Endothelial cell of umbilical vein (primary cell): Measurements from ENCODE around the gene FAM3A. TPM values are rescaled to one million over a fixed set of nuclear protein-coding genes. Genes with fewer than 3 reads are reported as not detected.

ENCODE experiments used
- BruUV-seq: library from RNA; stranded (reverse); fragments of 400-500 nt; replicated peaks from 2 replicates; lab custom pipeline; 2021; lab: Mats Ljungman, UMichigan
- CTCF ChIA-PET: fragments of 300-600, 350-600 bp; sonication (Branson Sonifier 250); formaldehyde crosslinking; loops from one replicate; lab custom pipeline; 2021; ENCODE audit warnings: antibody characterized with exemption, inconsistent platforms; lab: Charles Lee
- POLR2A ChIA-PET: fragments of 300-600, 350-600 bp; sonication (Branson Sonifier 250); formaldehyde crosslinking; loops from one replicate; lab custom pipeline; 2021; ENCODE audit warnings: antibody characterized with exemption, inconsistent platforms; lab: Charles Lee
- DNase-seq: peaks from one replicate; pipeline ENCODE4 v3.0.0-alpha.2; 2011; ENCODE audit warnings: low read depth, low spot score
- FAIRE-seq: peaks from 2 replicates; lab custom pipeline; 2011; peaks lifted over from hg19 to GRCh38; lab: Jason Lieb, UNC
- H2AFZ ChIP-seq: 2 replicates; pipeline ENCODE4 v1.6.0; 2012; ENCODE audit warnings: low read depth, low read length, control low read depth, inconsistent platforms
- H3K27ac ChIP-seq: 2 replicates; pipeline ENCODE4 v1.5.1; 2011; ENCODE audit warnings: low read depth, mild to moderate bottlenecking, control low read depth, low read length, moderate library complexity; ENCODE audit not compliant: insufficient read depth
- H3K27me3 ChIP-seq, 2 experiments: 2 replicates each; pipeline versions ENCODE4 v1.6.0 to v1.6.1; 2011; ENCODE audit warnings: low read length in 2 of 2, mixed read lengths in 1 of 2; ENCODE audit not compliant: control insufficient read depth in 2 of 2, insufficient read depth in 2 of 2
- H3K36me3 ChIP-seq, 2 experiments: 2 replicates in 1 of 2; 3 replicates in 1 of 2; pipeline ENCODE4 v1.5.1; 2011; ENCODE audit warnings: low read length in 2 of 2, mild to moderate bottlenecking in 1 of 2, moderate library complexity in 1 of 2; ENCODE audit not compliant: control insufficient read depth in 2 of 2, insufficient read depth in 2 of 2; ENCODE audit errors: extremely low read depth in 1 of 2
- H3K4me1 ChIP-seq: 3 replicates; pipeline ENCODE4 v1.5.1; 2011; ENCODE audit warnings: mild to moderate bottlenecking, low read length; ENCODE audit not compliant: control insufficient read depth, insufficient read depth; ENCODE audit errors: extremely low read depth
- H3K4me2 ChIP-seq: 2 replicates; pipeline ENCODE4 v1.6.1; 2011; ENCODE audit warnings: low read length, control low read depth, mixed read lengths; ENCODE audit not compliant: insufficient read depth
- H3K4me3 ChIP-seq, 3 experiments: fragments of 200-600 bp in 1 of 3; sonication (generic), shearing (Covaris generic) in 1 of 3; replicated peaks in 1 of 3; 2 replicates each; pipeline ENCODE4 v1.5.1; 2011 to 2016; ENCODE audit warnings: control low read depth in 3 of 3, low read length in 3 of 3, mild to moderate bottlenecking in 2 of 3, inconsistent platforms in 1 of 3, low read depth in 1 of 3, moderate library complexity in 1 of 3; ENCODE audit not compliant: insufficient read depth in 1 of 3
- H3K79me2 ChIP-seq: 2 replicates; pipeline ENCODE4 v1.6.0; 2012; ENCODE audit warnings: low read length, inconsistent platforms; ENCODE audit not compliant: control insufficient read depth, insufficient read depth
- H3K9ac ChIP-seq: replicated peaks from 2 replicates; pipeline ENCODE3; 2011; ENCODE audit warnings: low read length, control low read depth; ENCODE audit not compliant: insufficient read depth; ENCODE audit errors: extremely low read depth
- H3K9me1 ChIP-seq: replicated peaks from 3 replicates; pipeline ENCODE4 v1.6.0; 2011; ENCODE audit warnings: mild to moderate bottlenecking, low read length; ENCODE audit not compliant: control insufficient read depth, insufficient read depth; ENCODE audit errors: extremely low read depth
- H3K9me3 ChIP-seq: replicated peaks from 2 replicates; pipeline ENCODE4 v1.5.1; 2012; ENCODE audit warnings: low read length, inconsistent platforms; ENCODE audit not compliant: control insufficient read depth, insufficient read depth
- H4K20me1 ChIP-seq: replicated peaks from 2 replicates; pipeline ENCODE3; 2011; ENCODE audit warnings: mild to moderate bottlenecking, low read length; ENCODE audit not compliant: control insufficient read depth, insufficient read depth; ENCODE audit errors: extremely low read depth
- EZH2 ChIP-seq: IDR thresholded peaks from 2 replicates; pipeline ENCODE4 v1.6.1; 2012; ENCODE audit warnings: borderline replicate concordance, low read depth, mild to moderate bottlenecking, moderate library complexity, low read length, inconsistent platforms; ENCODE audit not compliant: severe bottlenecking
- FOS ChIP-seq: IDR thresholded peaks from 2 replicates; pipeline ENCODE4 v1.6.1; 2011; ENCODE audit warnings: mild to moderate bottlenecking, low read length, moderate library complexity, borderline replicate concordance; ENCODE audit not compliant: insufficient read depth
- GATA2 ChIP-seq: IDR thresholded peaks from 2 replicates; pipeline ENCODE4 v1.7.0; 2011; ENCODE audit warnings: low read depth, mild to moderate bottlenecking, moderate library complexity, mixed read lengths, low read length; ENCODE audit not compliant: insufficient read length, insufficient read depth
- JUN ChIP-seq: IDR thresholded peaks from 2 replicates; pipeline ENCODE4 v1.6.1; 2011; ENCODE audit warnings: borderline replicate concordance, low read depth; ENCODE audit not compliant: insufficient read length, insufficient read depth
- MYC ChIP-seq: IDR thresholded peaks from one replicate; pipeline ENCODE4 v1.6.1; 2011; ENCODE audit warnings: mild to moderate bottlenecking, low read depth, low read length
- POLR2A ChIP-seq: IDR thresholded peaks from 2 replicates; pipeline ENCODE4 v1.6.1; 2012; ENCODE audit warnings: low read depth, mild to moderate bottlenecking, control low read depth, low read length
- POLR2AphosphoS5 ChIP-seq: IDR thresholded peaks from 2 replicates; pipeline ENCODE4 v1.6.1; 2012; ENCODE audit warnings: low read depth, mild to moderate bottlenecking, control low read depth, low read length, moderate library complexity; ENCODE audit not compliant: insufficient read depth
- dilution Hi-C: fragments of 300-500 bp; cut with MboI; formaldehyde crosslinking; loops from one replicate; pipeline ENCODE4 v1.15.0; 2019; ENCODE audit warnings: low sequenced_read_pairs; ENCODE audit not compliant: extremely low pct_ligation_motif_present
- intact Hi-C: fragments of 100-400 bp; cut with micrococcal nuclease; formaldehyde crosslinking; loops from one replicate; pipeline ENCODE4 v1.10.0; 2022
- polyA plus RNA-seq, 4 experiments: library from polyadenylated mRNA; depleted of rRNA in 3 of 4; stranded (reverse) in 3 of 4; unstranded in 1 of 4; fragments of >200 nt; gene quantifications; 2 replicates each; pipeline versions ENCODE4 v1.2.1 to v1.2.3, GENCODE V29; 2011 to 2012; ENCODE audit warnings: missing spikeins in 1 of 4
- total RNA-seq: library from RNA; stranded (reverse); gene quantifications from 2 replicates; pipeline ENCODE4 v1.2.3, GENCODE V29; 2021
- TF ChIP-seq, protein P1 (sequence below): IDR thresholded peaks from 2 replicates; pipeline ENCODE4 v1.6.1; 2011; ENCODE audit not compliant: insufficient read depth, insufficient read length
- TF ChIP-seq, protein P2 (sequence below), 2 donors: IDR thresholded peaks; 1 replicate in 1 of 2; 2 replicates in 1 of 2; pipeline ENCODE4 v1.5.1; 2011; ENCODE audit warnings: low read length in 2 of 2, mild to moderate bottlenecking in 2 of 2, moderate library complexity in 2 of 2, control low read depth in 1 of 2, inconsistent platforms in 1 of 2, low read depth in 1 of 2; ENCODE audit not compliant: insufficient read depth in 1 of 2; ENCODE audit errors: extremely low read depth in 1 of 2

Gene FAM3A
- total and polyA plus RNA-seq, 2 donors (not counting 3 experiments of a cell fraction or from before 2014, with no cell fraction given) = 32.0 to 42.9 TPM

DNA sequence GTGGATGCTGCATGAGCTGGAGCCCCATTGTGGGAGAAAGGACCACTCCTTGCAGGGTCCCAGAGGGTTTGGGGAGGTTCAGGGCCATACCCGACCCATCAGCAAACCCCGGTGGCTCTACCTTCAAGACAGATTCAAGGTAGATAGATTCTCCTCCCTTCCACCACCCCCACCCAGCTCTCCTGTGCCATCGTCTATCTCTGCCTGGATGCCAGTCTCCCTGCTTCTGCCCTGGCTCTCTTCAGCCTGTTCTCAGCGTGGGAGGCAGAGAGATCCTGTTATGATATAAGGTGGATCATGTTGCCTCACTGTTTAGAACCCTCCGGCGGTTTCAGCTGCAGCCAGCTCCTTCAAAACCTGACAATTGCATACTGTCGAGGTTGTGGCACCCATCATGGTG, 42.3 kb downstream of the FAM3A start:
- Histone ChIP-seq H3K9me1 (no peaks in the 10 kb centered on the region), H3K79me2 (no peaks in the 10 kb centered on the region), H3K4me1 (peaks cover 4% of the 10 kb centered on the region), H3K27me3 (no peaks in the 10 kb centered on the region), H3K4me2 (no peak overlapping the region), H3K4me3 (no peak overlapping the region), H3K9me3 (no peaks in the 10 kb centered on the region), H2AFZ (no peak overlapping the region), H3K36me3 (peaks cover 0 to 17% of the 10 kb centered on the region in 2 experiments), H3K9ac (no peak overlapping the region), H3K27ac (no peak overlapping the region), H4K20me1 (no peaks in the 10 kb centered on the region)
- DNase-seq = no peak
- dilution Hi-C loops = no loop called here
- intact Hi-C loops = no loop called here
- ChIA-PET CTCF (interaction anchor here (0.9 kb wide), 1 partner anchor 9 kb away, joined by 3 read pairs; no protein-coding TSS in a partner anchor), POLR2A (no interaction called here)
- BruUV-seq = no TSS peak
- FAIRE-seq = no peak
- TF ChIP-seq, protein P1, sequence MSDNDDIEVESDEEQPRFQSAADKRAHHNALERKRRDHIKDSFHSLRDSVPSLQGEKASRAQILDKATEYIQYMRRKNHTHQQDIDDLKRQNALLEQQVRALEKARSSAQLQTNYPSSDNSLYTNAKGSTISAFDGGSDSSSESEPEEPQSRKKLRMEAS = no peak
- no peak for TF ChIP-seq JUN

DNA sequence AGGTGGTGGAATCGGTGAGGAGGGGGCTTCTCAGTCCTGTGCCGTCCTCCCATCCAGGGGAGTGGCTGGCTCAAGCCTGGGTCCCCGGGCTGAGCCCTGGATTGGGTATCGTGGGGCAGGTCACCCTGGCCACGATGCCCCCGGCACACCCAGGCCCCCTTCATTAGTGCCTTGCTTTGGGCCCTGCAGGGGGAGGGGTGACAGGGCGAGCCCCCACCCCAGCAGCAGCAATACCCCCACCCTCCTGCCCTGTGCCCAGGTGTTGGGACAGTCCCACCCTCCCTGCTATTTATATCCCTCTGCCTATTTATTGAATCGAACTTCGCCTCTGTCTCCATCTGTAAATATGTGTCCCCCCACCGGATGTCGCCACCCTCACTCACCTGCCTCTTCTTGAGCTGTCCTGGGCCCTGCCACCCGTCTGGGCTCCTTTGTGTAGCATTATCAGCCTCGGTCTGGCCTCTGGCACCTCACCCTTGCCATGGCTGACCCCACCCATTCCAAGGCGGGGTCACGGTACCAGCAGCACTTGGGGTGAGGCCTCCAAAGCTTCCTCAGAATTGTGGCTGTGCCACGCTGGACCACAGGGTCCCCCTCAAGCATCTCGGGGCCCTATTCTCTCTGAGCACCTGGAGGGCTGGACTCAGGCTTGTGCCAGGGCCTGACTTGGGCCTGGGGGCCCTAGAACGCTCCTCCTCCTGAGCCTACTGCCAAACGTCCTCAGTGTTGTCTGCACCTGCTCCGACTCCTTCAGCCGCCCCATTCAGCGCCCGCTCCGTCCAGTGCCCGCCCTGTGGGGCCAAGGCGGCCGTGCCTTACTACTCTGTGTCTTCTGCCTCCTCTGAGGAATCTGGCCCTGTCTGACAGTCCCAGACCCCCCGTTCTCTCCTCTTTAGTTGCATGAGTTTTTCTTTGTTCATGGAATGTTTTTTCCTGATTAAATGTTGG, 43.1 kb downstream of the FAM3A start:
- POLR2A ChIA-PET = no interaction called here
- Histone ChIP-seq H3K9ac (no peak overlapping the region), H3K4me2 (no peak overlapping the region), H3K79me2 (no peaks in the 10 kb centered on the region), H3K27me3 (no peaks in the 10 kb centered on the region), H2AFZ (no peak overlapping the region), H4K20me1 (no peaks in the 10 kb centered on the region), H3K9me3 (no peaks in the 10 kb centered on the region), H3K27ac (no peak overlapping the region), H3K4me1 (peaks cover under 1% of the 10 kb centered on the region), H3K4me3 (no peak overlapping the region), H3K36me3 (peaks cover 0 to 22% of the 10 kb centered on the region in 2 experiments), H3K9me1 (no peaks in the 10 kb centered on the region)
- intact Hi-C loops = no loop called here
- DNase-seq (no peak), FAIRE-seq (no peak)
- dilution Hi-C loops = no loop called here
- CTCF ChIA-PET = interaction anchor here (0.9 to 1.6 kb wide), 2 partner anchors 9 to 14 kb away, joined by 3 read pairs; no protein-coding TSS in a partner anchor
- TF ChIP-seq FOS (no peak), POLR2A (no peak), GATA2 (no peak), MYC (no peak), EZH2 (no peak), POLR2AphosphoS5 (no peak), JUN (no peak)
- TF ChIP-seq, protein P1 = no peak
- TF ChIP-seq, protein P2, sequence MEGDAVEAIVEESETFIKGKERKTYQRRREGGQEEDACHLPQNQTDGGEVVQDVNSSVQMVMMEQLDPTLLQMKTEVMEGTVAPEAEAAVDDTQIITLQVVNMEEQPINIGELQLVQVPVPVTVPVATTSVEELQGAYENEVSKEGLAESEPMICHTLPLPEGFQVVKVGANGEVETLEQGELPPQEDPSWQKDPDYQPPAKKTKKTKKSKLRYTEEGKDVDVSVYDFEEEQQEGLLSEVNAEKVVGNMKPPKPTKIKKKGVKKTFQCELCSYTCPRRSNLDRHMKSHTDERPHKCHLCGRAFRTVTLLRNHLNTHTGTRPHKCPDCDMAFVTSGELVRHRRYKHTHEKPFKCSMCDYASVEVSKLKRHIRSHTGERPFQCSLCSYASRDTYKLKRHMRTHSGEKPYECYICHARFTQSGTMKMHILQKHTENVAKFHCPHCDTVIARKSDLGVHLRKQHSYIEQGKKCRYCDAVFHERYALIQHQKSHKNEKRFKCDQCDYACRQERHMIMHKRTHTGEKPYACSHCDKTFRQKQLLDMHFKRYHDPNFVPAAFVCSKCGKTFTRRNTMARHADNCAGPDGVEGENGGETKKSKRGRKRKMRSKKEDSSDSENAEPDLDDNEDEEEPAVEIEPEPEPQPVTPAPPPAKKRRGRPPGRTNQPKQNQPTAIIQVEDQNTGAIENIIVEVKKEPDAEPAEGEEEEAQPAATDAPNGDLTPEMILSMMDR (IDR thresholded peaks at IDR 0.05; ENCODE audit: extremely low read depth in 1 of 2, insufficient read depth in 1 of 2, low read depth in 1 of 2, low read length in 2 of 2) = no peak
- BruUV-seq = TSS peak; percentile 38
